H1 (cell line): ENCODE data around the gene FHIT. TPM values are rescaled to one million over a fixed set of nuclear protein-coding genes. Genes with fewer than 3 reads are reported as not detected.

Experiments
- CTCF ChIA-PET: fragments of 300-600 bp; sonication (Branson Sonifier 250); formaldehyde crosslinking; loops from one replicate; lab custom pipeline; 2021; ENCODE audit not compliant: partially characterized antibody; lab: Charles Lee
- POLR2A ChIA-PET: fragments of 300-600 bp; sonication (Branson Sonifier 250); formaldehyde crosslinking; loops from one replicate; lab custom pipeline; 2021; ENCODE audit warnings: inconsistent platforms; ENCODE audit not compliant: partially characterized antibody; lab: Charles Lee
- DNase-seq, 2 experiments: peaks; one replicate each; pipeline versions ENCODE4 v3.0.0 to v3.0.0-alpha.2; 2010 to 2022; ENCODE audit warnings: low spot score in 2 of 2, low read depth in 1 of 2, mixed read lengths in 1 of 2
- FAIRE-seq: peaks from 2 replicates; lab custom pipeline; 2011; peaks lifted over from hg19 to GRCh38; lab: Jason Lieb, UNC
- H2AFZ ChIP-seq: 2 replicates; pipeline ENCODE4 v1.8.1; 2012; ENCODE audit warnings: low read length, inconsistent platforms
- H2AK5ac ChIP-seq: 2 replicates; pipeline ENCODE4 v1.6.1; 2013; ENCODE audit warnings: low read depth, low read length
- H2BK120ac ChIP-seq: replicated peaks from 2 replicates; pipeline ENCODE3; 2013; ENCODE audit warnings: low read depth, low read length, inconsistent platforms
- H2BK12ac ChIP-seq: 2 replicates; pipeline ENCODE4 v1.6.1; 2013; ENCODE audit warnings: low read depth, low read length
- H2BK15ac ChIP-seq: 2 replicates; pipeline ENCODE4 v1.6.1; 2013; ENCODE audit warnings: low read length
- H2BK20ac ChIP-seq: 2 replicates; pipeline ENCODE4 v1.6.1; 2013; ENCODE audit warnings: low read length
- H2BK5ac ChIP-seq: 2 replicates; pipeline ENCODE4 v1.6.1; 2013; ENCODE audit warnings: low read depth, low read length
- H3K14ac ChIP-seq: 2 replicates; pipeline ENCODE4 v1.6.1; 2013; ENCODE audit warnings: inconsistent platforms; ENCODE audit not compliant: insufficient read length
- H3K18ac ChIP-seq: 2 replicates; pipeline ENCODE4 v1.6.1; 2013; ENCODE audit warnings: low read length; ENCODE audit errors: extremely low read depth
- H3K23ac ChIP-seq: 2 replicates; pipeline ENCODE4 v1.6.1; 2013; ENCODE audit warnings: inconsistent platforms; ENCODE audit not compliant: insufficient read length
- H3K23me2 ChIP-seq: 2 replicates; pipeline ENCODE4 v1.6.1; 2013; ENCODE audit warnings: low read depth, low read length
- H3K27ac ChIP-seq: 2 replicates; pipeline ENCODE4 v1.6.1; 2011; ENCODE audit warnings: low read depth, low read length, inconsistent platforms
- H3K27me3 ChIP-seq, 4 experiments: replicated peaks in 1 of 4; 1 replicate in 1 of 4; 2 replicates in 3 of 4; pipeline versions ENCODE4 v1.6.1 to v1.8.1; 2011 to 2013; ENCODE audit warnings: low read length in 3 of 4, mild to moderate bottlenecking in 3 of 4, inconsistent platforms in 2 of 4, mixed read lengths in 2 of 4, moderate library complexity in 1 of 4; ENCODE audit not compliant: control insufficient read depth in 3 of 4, insufficient read depth in 3 of 4; ENCODE audit errors: extremely low read depth in 1 of 4
- H3K36me3 ChIP-seq, 4 experiments: 2 replicates each; pipeline versions ENCODE4 v1.6.1 to v1.8.1; 2011 to 2013; ENCODE audit warnings: mild to moderate bottlenecking in 4 of 4, low read length in 3 of 4, moderate library complexity in 2 of 4, control low read depth in 1 of 4, inconsistent platforms in 1 of 4; ENCODE audit not compliant: insufficient read depth in 4 of 4, control insufficient read depth in 2 of 4
- H3K4ac ChIP-seq: replicated peaks from 2 replicates; pipeline ENCODE3; 2013; ENCODE audit warnings: low read length, low read depth, mixed read lengths, inconsistent platforms; ENCODE audit not compliant: insufficient read length
- H3K4me1 ChIP-seq, 4 experiments: replicated peaks in 1 of 4; 1 replicate in 1 of 4; 2 replicates in 3 of 4; pipeline versions ENCODE4 v1.6.1 to v1.8.1; 2011 to 2013; ENCODE audit warnings: low read length in 3 of 4, inconsistent platforms in 2 of 4, mixed read lengths in 1 of 4; ENCODE audit not compliant: insufficient read depth in 4 of 4, control insufficient read depth in 3 of 4
- H3K4me2 ChIP-seq, 2 experiments: 2 replicates each; pipeline versions ENCODE4 v1.6.1 to v1.8.1; 2011 to 2013; ENCODE audit warnings: low read depth in 2 of 2, low read length in 2 of 2, control low read depth in 1 of 2, inconsistent platforms in 1 of 2, mild to moderate bottlenecking in 1 of 2; ENCODE audit not compliant: insufficient read depth in 1 of 2
- H3K4me3 ChIP-seq, 4 experiments: fragments of 200-600, 300-600 bp in 1 of 4; sonication (generic), shearing (Covaris generic), sonication (Bioruptor Twin) in 1 of 4; 2 replicates each; pipeline versions ENCODE4 v1.5.1 to v1.8.1; 2011 to 2016; ENCODE audit warnings: low read length in 4 of 4, low read depth in 3 of 4, control low read depth in 2 of 4, inconsistent platforms in 2 of 4, mild to moderate bottlenecking in 2 of 4, mixed read lengths in 1 of 4, moderate library complexity in 1 of 4; ENCODE audit not compliant: insufficient read depth in 2 of 4; ENCODE audit errors: extremely low read depth in 1 of 4
- H3K56ac ChIP-seq: replicated peaks from 2 replicates; pipeline ENCODE3; 2013; ENCODE audit warnings: low read depth, mild to moderate bottlenecking, mixed read lengths, low read length, inconsistent platforms; ENCODE audit not compliant: insufficient read length
- H3K79me1 ChIP-seq: 2 replicates; pipeline ENCODE4 v1.6.1; 2013; ENCODE audit warnings: low read depth, low read length, control low read depth
- H3K79me2 ChIP-seq, 2 experiments: 2 replicates each; pipeline versions ENCODE4 v1.6.1 to v1.8.1; 2012 to 2013; ENCODE audit warnings: low read length in 2 of 2, mild to moderate bottlenecking in 2 of 2, inconsistent platforms in 1 of 2; ENCODE audit not compliant: insufficient read depth in 2 of 2, control insufficient read depth in 1 of 2
- H3K9ac ChIP-seq, 4 experiments: replicated peaks in 1 of 4; 1 replicate in 1 of 4; 2 replicates in 3 of 4; pipeline versions ENCODE4 v1.6.1 to v1.8.1; 2011 to 2013; ENCODE audit warnings: low read depth in 3 of 4, low read length in 3 of 4, control low read depth in 2 of 4, mild to moderate bottlenecking in 2 of 4, moderate library complexity in 2 of 4, inconsistent platforms in 1 of 4; ENCODE audit errors: extremely low read depth in 1 of 4
- H3K9me3 ChIP-seq, 2 experiments: 2 replicates each; pipeline versions ENCODE4 v1.6.1 to v1.8.1; 2012 to 2013; ENCODE audit warnings: mild to moderate bottlenecking in 2 of 2, moderate library complexity in 2 of 2, control low read depth in 1 of 2, inconsistent platforms in 1 of 2, low read depth in 1 of 2, low read length in 1 of 2, mixed read lengths in 1 of 2; ENCODE audit not compliant: insufficient read depth in 2 of 2
- H4K20me1 ChIP-seq, 2 experiments: replicated peaks in 1 of 2; 2 replicates each; pipeline versions ENCODE3 to v1.8.1; 2011 to 2013; ENCODE audit warnings: inconsistent platforms in 2 of 2, low read length in 2 of 2, mild to moderate bottlenecking in 1 of 2; ENCODE audit not compliant: insufficient read depth in 2 of 2, control insufficient read depth in 1 of 2
- H4K5ac ChIP-seq: 2 replicates; pipeline ENCODE4 v1.6.1; 2013; ENCODE audit warnings: low read length, low read depth, mixed read lengths, inconsistent platforms; ENCODE audit not compliant: insufficient read length
- H4K8ac ChIP-seq: 2 replicates; pipeline ENCODE4 v1.8.0; 2013; ENCODE audit warnings: mild to moderate bottlenecking, moderate library complexity, low read length, inconsistent platforms; ENCODE audit not compliant: insufficient read depth; ENCODE audit errors: extremely low read depth
- H4K91ac ChIP-seq: replicated peaks from 2 replicates; pipeline ENCODE3; 2013; ENCODE audit warnings: low read length, mixed read lengths, inconsistent platforms; ENCODE audit not compliant: insufficient read length
- EGR1 ChIP-seq: IDR thresholded peaks from 2 replicates; pipeline ENCODE4 v1.6.1; 2011; ENCODE audit warnings: low read depth, low read length, borderline replicate concordance
- TAF1 ChIP-seq: IDR thresholded peaks from 2 replicates; pipeline ENCODE4 v1.6.1; 2011; ENCODE audit warnings: mild to moderate bottlenecking, low read depth, low read length
- WGBS, 2 experiments: shearing (Covaris generic) in 1 of 2; methylation state at CpG; one replicate each; pipeline versions ENCODE4 v1.1.6 to v1.1.7; 2013 to 2015; ENCODE audit warnings: low lambda C conversion rate in 2 of 2, mixed read lengths in 2 of 2, inconsistent platforms in 1 of 2, low coverage in 1 of 2, missing lambda C conversion rate in 1 of 2; ENCODE audit not compliant: insufficient replicate concordance in 2 of 2, insufficient coverage in 1 of 2, insufficient read length in 1 of 2; ENCODE audit errors: extremely low coverage in 1 of 2, missing lambda C conversion rate in 1 of 2; 5-methylcytosine and 5-hydroxymethylcytosine counted together
- polyA plus RNA-seq, 7 experiments: library from polyadenylated mRNA; depleted of rRNA in 3 of 7; stranded (reverse) in 5 of 7; unstranded in 2 of 7; fragments of >200 nt in 5 of 7; fragments of 200-250 nt in 2 of 7; gene quantifications; 1 replicate in 5 of 7; 2 replicates in 1 of 7; 4 replicates in 1 of 7; pipeline versions ENCODE4 v1.2.1 to v1.2.3, GENCODE V29; 2011 to 2013; ENCODE audit warnings: missing spikeins in 2 of 7, mixed read lengths in 2 of 7
- total RNA-seq: library from RNA; stranded (reverse); fragmentation: NEBNext Ultra II Directional; extraction: Animal tissue kit (Norgen Biotek cat#: 25700); gene quantifications from 2 replicates; pipeline ENCODE4 v1.2.1, GENCODE V29; 2021

The FHIT gene
- total and polyA plus RNA-seq, 2 of the 8 experiments (the other 6 are each of a cell fraction or from before 2014, with no cell fraction given) = 1.2 to 3.2 TPM

DNA sequence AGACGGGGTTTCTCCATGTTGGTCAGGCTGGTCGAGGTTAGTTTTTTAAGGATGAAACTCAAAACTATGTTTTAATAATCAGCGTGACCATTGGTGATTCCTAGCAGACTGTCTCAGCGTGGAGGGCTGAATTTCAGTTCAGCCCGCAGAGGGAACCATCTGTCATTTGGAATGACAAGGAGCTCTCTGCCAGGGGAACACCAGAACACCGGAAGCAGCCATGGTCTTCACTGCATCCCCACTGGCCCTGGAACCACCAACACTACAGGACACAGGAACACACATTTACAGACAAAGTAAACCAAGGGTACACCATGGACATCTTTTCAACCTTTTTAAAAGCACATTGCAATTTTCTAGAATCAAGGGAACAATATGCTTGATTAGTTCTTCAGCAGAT, 424.7 kb downstream of the FHIT start:
- Histone ChIP-seq H2BK120ac (no peak overlapping the region), H3K14ac (no peak overlapping the region), H3K4me1 (no peaks in the 10 kb centered on the region), H3K79me1 (no peaks in the 10 kb centered on the region), H3K9ac (no peak overlapping the region), H3K18ac (no peak overlapping the region), H2BK5ac (no peak overlapping the region), H3K9me3 (peaks cover 3 to 4% of the 10 kb centered on the region in 2 experiments; a peak in 2 of 4 replicates), H2BK20ac (no peak overlapping the region), H4K5ac (no peak overlapping the region), H2AFZ (no peak overlapping the region), H3K27me3 (no peaks in the 10 kb centered on the region), H4K8ac (no peak overlapping the region), H2BK15ac (no peak overlapping the region), H3K4me2 (no peak overlapping the region), H3K36me3 (no peaks in the 10 kb centered on the region), H3K79me2 (no peaks in the 10 kb centered on the region), H4K20me1 (no peaks in the 10 kb centered on the region), H3K4ac (no peak overlapping the region), H3K4me3 (no peak overlapping the region), H3K56ac (no peak overlapping the region), H3K23ac (no peak overlapping the region), H2AK5ac (no peak overlapping the region), H2BK12ac (no peak overlapping the region), H3K27ac (no peak overlapping the region), H3K23me2 (no peaks in the 10 kb centered on the region; the same call in 1 of the 2 replicates), H4K91ac (no peak overlapping the region)
- TF ChIP-seq TAF1 = no peak
- no peak for TF ChIP-seq EGR1
- ChIA-PET CTCF (interaction anchor here (1.2 kb wide), 1 partner anchor 13 kb away, joined by 3 read pairs; no protein-coding TSS in a partner anchor), POLR2A (no interaction called here)
- DNase-seq (no peak), FAIRE-seq (no peak)
- 92% methylated on average over 6 of the region's 6 CpGs; no CpG with 5 or more reads in 1 of the 2 experiments for WGBS, 2 experiments
